Measurements from ENCODE around the gene S1PR3. TPM values are rescaled to one million over a fixed set of nuclear protein-coding genes. Genes with fewer than 3 reads are reported as not detected.

The S1PR3 gene
- total RNA-seq, 1 donor from 2014 or later, result 11.8 TPM

- DNase-seq (ENCODE audit: low spot score), result no peak
Measured at GRCh38 chr9:89008744-89009545, 17.7 kb downstream of the S1PR3 start.

- no peak for DNase-seq (ENCODE audit: low spot score)
Measured at GRCh38 chr9:89009546-89009840, 18.2 kb downstream of the S1PR3 start.

- no peak for DNase-seq (ENCODE audit: low spot score)
Measured at GRCh38 chr9:89010056-89010455, 18.8 kb downstream of the S1PR3 start.

- DNase-seq (ENCODE audit: low spot score), result no peak
Measured at GRCh38 chr9:89010526-89011111, 19.4 kb downstream of the S1PR3 start.

- DNase-seq (ENCODE audit: low spot score), result no peak
Measured at GRCh38 chr9:89011683-89012082, 20.4 kb downstream of the S1PR3 start.

GRCh38 chr9:89012294-89013042 lies 21.2 kb downstream of the S1PR3 start:
- no peak for DNase-seq (ENCODE audit: low spot score)

GRCh38 chr9:89013660-89014059 lies 22.4 kb downstream of the S1PR3 start:
- no peak for DNase-seq (ENCODE audit: low spot score)

- DNase-seq (ENCODE audit: low spot score), result no peak
Measured at GRCh38 chr9:89014153-89014552, 22.9 kb downstream of the S1PR3 start.

GRCh38 chr9:89015336-89015735 lies 24.1 kb downstream of the S1PR3 start:
- no peak for DNase-seq (ENCODE audit: low spot score)

GRCh38 chr9:89020754-89021153 lies 29.5 kb downstream of the S1PR3 start:
- DNase-seq (ENCODE audit: low spot score), result no peak

- peak; percentile 76 for DNase-seq (ENCODE audit: low spot score)
Measured at GRCh38 chr9:89021154-89021803, 30.0 kb downstream of the S1PR3 start.

- DNase-seq (ENCODE audit: low spot score), result peak; percentile 78
Measured at GRCh38 chr9:89022001-89022759, 30.9 kb downstream of the S1PR3 start.

- DNase-seq (ENCODE audit: low spot score), result peak; percentile 98
Measured at GRCh38 chr9:89022902-89023301, 31.6 kb downstream of the S1PR3 start.

- DNase-seq (ENCODE audit: low spot score), result peak; percentile 64
Measured at GRCh38 chr9:89023740-89024139, 32.5 kb downstream of the S1PR3 start.

GRCh38 chr9:89024727-89025126 lies 33.5 kb downstream of the S1PR3 start:
- DNase-seq (ENCODE audit: low spot score), result no peak

- peak; percentile 94 for DNase-seq (ENCODE audit: low spot score)
Measured at GRCh38 chr9:89025553-89025952, 34.3 kb downstream of the S1PR3 start.

GRCh38 chr9:89026876-89027275 lies 35.6 kb downstream of the S1PR3 start:
- DNase-seq (ENCODE audit: low spot score), result no peak

- no peak for DNase-seq (ENCODE audit: low spot score)
Measured at GRCh38 chr9:89029788-89030187, 38.5 kb downstream of the S1PR3 start.

- DNase-seq (ENCODE audit: low spot score), result no peak
Measured at GRCh38 chr9:89032173-89032572, 40.9 kb downstream of the S1PR3 start.

GRCh38 chr9:89032661-89033060 lies 41.4 kb downstream of the S1PR3 start:
- DNase-seq (ENCODE audit: low spot score), result no peak

- no peak for DNase-seq (ENCODE audit: low spot score)
Measured at GRCh38 chr9:89036383-89036782, 45.1 kb downstream of the S1PR3 start.

- peak; percentile 50 for DNase-seq (ENCODE audit: low spot score)
Measured at GRCh38 chr9:89036891-89037290, 45.6 kb downstream of the S1PR3 start.
